Fibroblast of lung (primary cell): Measurements from ENCODE around the gene INSYN2B. TPM values are rescaled to one million over a fixed set of nuclear protein-coding genes. Genes with fewer than 3 reads are reported as not detected.

ENCODE experiments used
- DNase-seq, 2 donors: peaks; one replicate each; pipeline versions ENCODE4 v3.0.0 to v3.0.0-alpha.2; 2010; ENCODE audit warnings: low read depth in 2 of 2
- H2AFZ ChIP-seq: 2 replicates; pipeline ENCODE4 v1.5.1; 2012; ENCODE audit warnings: low read length, control low read depth, inconsistent platforms
- H3K27ac ChIP-seq: 2 replicates; pipeline ENCODE4 v1.5.1; 2011; ENCODE audit warnings: low read length, control low read depth; ENCODE audit not compliant: insufficient read depth
- H3K27me3 ChIP-seq: 2 replicates; pipeline ENCODE4 v1.5.1; 2011; ENCODE audit warnings: mild to moderate bottlenecking, low read length; ENCODE audit not compliant: control insufficient read depth, insufficient read depth
- H3K36me3 ChIP-seq: 2 replicates; pipeline ENCODE4 v1.5.1; 2011; ENCODE audit warnings: low read length; ENCODE audit not compliant: control insufficient read depth, insufficient read depth
- H3K4me1 ChIP-seq: 2 replicates; pipeline ENCODE4 v1.5.1; 2011; ENCODE audit warnings: low read length; ENCODE audit not compliant: control insufficient read depth, insufficient read depth; ENCODE audit errors: extremely low read depth
- H3K4me2 ChIP-seq: 2 replicates; pipeline ENCODE4 v1.5.1; 2011; ENCODE audit warnings: low read length, control low read depth; ENCODE audit not compliant: insufficient read depth; ENCODE audit errors: extremely low read depth
- H3K4me3 ChIP-seq, 4 experiments: fragments of 200-600 bp in 1 of 4; sonication (generic) in 1 of 4; replicated peaks in 1 of 4; 2 replicates each; pipeline ENCODE4 v1.5.1; 2011 to 2016; ENCODE audit warnings: low read length in 4 of 4, low read depth in 3 of 4, mild to moderate bottlenecking in 3 of 4, control low read depth in 2 of 4, inconsistent platforms in 1 of 4, mixed read lengths in 1 of 4; ENCODE audit not compliant: insufficient read depth in 1 of 4; ENCODE audit errors: control extremely low read depth in 1 of 4
- H3K79me2 ChIP-seq: 2 replicates; pipeline ENCODE4 v1.5.1; 2012; ENCODE audit warnings: mild to moderate bottlenecking, low read length, inconsistent platforms; ENCODE audit not compliant: control insufficient read depth, insufficient read depth
- H3K9ac ChIP-seq: 2 replicates; pipeline ENCODE4 v1.5.1; 2011; ENCODE audit warnings: mild to moderate bottlenecking, low read length, control low read depth; ENCODE audit not compliant: insufficient read depth
- H3K9me3 ChIP-seq: 2 replicates; pipeline ENCODE4 v1.5.1; 2012; ENCODE audit warnings: low read depth, low read length; ENCODE audit not compliant: control insufficient read depth, insufficient read depth
- H4K20me1 ChIP-seq: 2 replicates; pipeline ENCODE4 v1.5.1; 2011; ENCODE audit warnings: low read length; ENCODE audit not compliant: control insufficient read depth, insufficient read depth; ENCODE audit errors: extremely low read depth
- CTCF ChIP-seq, 2 donors: IDR thresholded peaks in 1 of 2; conservative IDR thresholded peaks in 1 of 2; 1 replicate in 1 of 2; 2 replicates in 1 of 2; pipeline ENCODE4 v1.5.1; 2011 to 2012; ENCODE audit warnings: low read length in 2 of 2, control low read depth in 1 of 2, inconsistent platforms in 1 of 2, low read depth in 1 of 2, mild to moderate bottlenecking in 1 of 2
- EZH2 ChIP-seq: IDR thresholded peaks from 2 replicates; pipeline ENCODE4 v1.5.1; 2012; ENCODE audit warnings: low read length, control low read depth, mild to moderate bottlenecking; ENCODE audit errors: missing control alignments
- polyA plus RNA-seq, 2 donors: library from polyadenylated mRNA; depleted of rRNA in 1 of 2; stranded (reverse) in 1 of 2; unstranded in 1 of 2; fragments of >200 nt; gene quantifications; 2 replicates each; pipeline ENCODE4 v1.2.1, GENCODE V29; 2011 to 2012; ENCODE audit warnings: missing spikeins in 1 of 2
- total RNA-seq: library from RNA; depleted of rRNA; stranded (reverse); fragments of >200 nt; gene quantifications from 2 replicates; pipeline ENCODE4 v1.2.1, GENCODE V29; 2014

The INSYN2B gene
- total and polyA plus RNA-seq, 2 donors (not counting 1 experiment from before 2014, with no cell fraction given): 3.6 to 6.3 TPM

- H2AFZ ChIP-seq: no peak overlapping the region
- no peaks in the 10 kb centered on the region for H3K4me1 ChIP-seq
- H3K27ac ChIP-seq: peak overlapping the region; percentile 40
- H3K27me3 ChIP-seq: no peaks in the 10 kb centered on the region
- no peaks in the 10 kb centered on the region for H3K36me3 ChIP-seq
- H4K20me1 ChIP-seq: no peaks in the 10 kb centered on the region
- no peaks in the 10 kb centered on the region for H3K9me3 ChIP-seq
- H3K9ac ChIP-seq: no peak overlapping the region
- DNase-seq: peak; percentile 85 to 95
- H3K4me2 ChIP-seq: no peak overlapping the region
- no peak for TF ChIP-seq EZH2
- TF ChIP-seq CTCF (conservative IDR thresholded peaks at IDR 0.05 in 1 of 2, IDR thresholded peaks at IDR 0.05 in 1 of 2; ENCODE audit: low read depth in 1 of 2, low read length in 2 of 2): no peak
- H3K79me2 ChIP-seq: no peaks in the 10 kb centered on the region
- H3K4me3 ChIP-seq: no peak overlapping the region
These were observed 123.7 kb downstream of the INSYN2B start for GRCh38 chr5:169856571-169856970.

- H3K9me3 ChIP-seq: no peaks in the 10 kb centered on the region
- H4K20me1 ChIP-seq: no peaks in the 10 kb centered on the region
- no peak for DNase-seq
- no peak overlapping the region for H3K9ac ChIP-seq
- no peaks in the 10 kb centered on the region for H3K36me3 ChIP-seq
- no peak overlapping the region for H3K27ac ChIP-seq
- H3K4me2 ChIP-seq: no peak overlapping the region
- H3K79me2 ChIP-seq: no peaks in the 10 kb centered on the region
- no peak overlapping the region for H3K4me3 ChIP-seq
- H3K4me1 ChIP-seq: no peaks in the 10 kb centered on the region
- no peaks in the 10 kb centered on the region for H3K27me3 ChIP-seq
- H2AFZ ChIP-seq: no peak overlapping the region
- no peak for TF ChIP-seq EZH2
- TF ChIP-seq CTCF (conservative IDR thresholded peaks at IDR 0.05 in 1 of 2, IDR thresholded peaks at IDR 0.05 in 1 of 2; ENCODE audit: low read depth in 1 of 2, low read length in 2 of 2): no peak
These were observed 128.9 kb downstream of the INSYN2B start for GRCh38 chr5:169851321-169851850.

- H2AFZ ChIP-seq: no peak overlapping the region
- H3K4me3 ChIP-seq: no peak overlapping the region
- H3K27me3 ChIP-seq: no peaks in the 10 kb centered on the region
- no peaks in the 10 kb centered on the region for H3K36me3 ChIP-seq
- no peak for DNase-seq
- no peak overlapping the region for H3K27ac ChIP-seq
- H4K20me1 ChIP-seq: no peaks in the 10 kb centered on the region
- TF ChIP-seq EZH2: no peak
- TF ChIP-seq CTCF (conservative IDR thresholded peaks at IDR 0.05 in 1 of 2, IDR thresholded peaks at IDR 0.05 in 1 of 2; ENCODE audit: low read depth in 1 of 2, low read length in 2 of 2): peak in 1 of 2 donors; percentile 25
- H3K4me1 ChIP-seq: no peaks in the 10 kb centered on the region
- no peaks in the 10 kb centered on the region for H3K9me3 ChIP-seq
- H3K9ac ChIP-seq: no peak overlapping the region
- H3K4me2 ChIP-seq: no peak overlapping the region
- no peaks in the 10 kb centered on the region for H3K79me2 ChIP-seq
These were observed 129.9 kb downstream of the INSYN2B start for GRCh38 chr5:169850409-169850808.
